GM18505 (cell line): ENCODE results near the gene CS.

Experiments used
- ATAC-seq: cut with Tn5 transposase; IDR thresholded peaks from one replicate; pipeline ENCODE4 v1.9.1; 2021; ENCODE audit not compliant: unreplicated experiment
- POLR2A ChIP-seq: IDR thresholded peaks from 4 replicates; pipeline ENCODE4 v1.6.1; 2011; ENCODE audit warnings: borderline replicate concordance; ENCODE audit not compliant: insufficient read depth, insufficient read length; ENCODE audit errors: extremely low read depth

The CS gene

GRCh38 chr12:56257491-56258067 lies 42.6 kb downstream of the CS start:
- no peak for TF ChIP-seq POLR2A
- ATAC-seq, result no peak

- no peak for ATAC-seq
- no peak for TF ChIP-seq POLR2A
These were observed 43.1 kb downstream of the CS start for GRCh38 chr12:56257071-56257470.

- no peak for ATAC-seq
- TF ChIP-seq POLR2A, result no peak
These were observed 43.7 kb downstream of the CS start for GRCh38 chr12:56256326-56256960.

- no peak for ATAC-seq
- no peak for TF ChIP-seq POLR2A
These were observed 44.5 kb downstream of the CS start for GRCh38 chr12:56255671-56256070.

- TF ChIP-seq POLR2A, result no peak
- no peak for ATAC-seq
These were observed 47.0 kb downstream of the CS start for GRCh38 chr12:56253091-56253490.

- no peak for ATAC-seq
- TF ChIP-seq POLR2A, result no peak
These were observed 47.5 kb downstream of the CS start for GRCh38 chr12:56252649-56253048.

GRCh38 chr12:56248711-56249110 lies 51.4 kb downstream of the CS start:
- no peak for ATAC-seq
- no peak for TF ChIP-seq POLR2A

GRCh38 chr12:56247923-56248322 lies 52.2 kb downstream of the CS start:
- no peak for ATAC-seq
- no peak for TF ChIP-seq POLR2A

- TF ChIP-seq POLR2A, result no peak
- no peak for ATAC-seq
These were observed 55.6 kb downstream of the CS start for GRCh38 chr12:56244494-56244893.

GRCh38 chr12:56243731-56244181 lies 56.4 kb downstream of the CS start:
- ATAC-seq, result no peak
- TF ChIP-seq POLR2A, result no peak

GRCh38 chr12:56242986-56243385 lies 57.1 kb downstream of the CS start:
- ATAC-seq, result no peak
- no peak for TF ChIP-seq POLR2A

GRCh38 chr12:56241424-56242303 lies 58.5 kb downstream of the CS start:
- no peak for ATAC-seq
- TF ChIP-seq POLR2A, result no peak

GRCh38 chr12:56237552-56237951 lies 62.6 kb downstream of the CS start:
- ATAC-seq, result no peak
- TF ChIP-seq POLR2A, result no peak

- no peak for ATAC-seq
- TF ChIP-seq POLR2A, result no peak
These were observed 63.1 kb downstream of the CS start for GRCh38 chr12:56236985-56237384.

- TF ChIP-seq POLR2A, result no peak
- ATAC-seq, result no peak
These were observed 64.0 kb downstream of the CS start for GRCh38 chr12:56236091-56236490.
